HUES48 (cell line): ENCODE results near the gene GRID1.

Experiments
- H3K27ac ChIP-seq: one replicate; pipeline ENCODE4 v1.7.0; 2013; ENCODE audit warnings: low read depth, low read length, inconsistent platforms
- H3K27me3 ChIP-seq: 2 replicates; pipeline ENCODE4 v1.6.1; 2013; ENCODE audit warnings: mild to moderate bottlenecking, low read length; ENCODE audit not compliant: control insufficient read depth, insufficient read depth
- H3K36me3 ChIP-seq: 2 replicates; pipeline ENCODE4 v1.6.1; 2013; ENCODE audit warnings: low read length; ENCODE audit not compliant: control insufficient read depth, insufficient read depth
- H3K4me1 ChIP-seq: 2 replicates; pipeline ENCODE4 v1.6.1; 2013; ENCODE audit warnings: mild to moderate bottlenecking, low read length; ENCODE audit not compliant: control insufficient read depth, insufficient read depth
- H3K4me3 ChIP-seq: 2 replicates; pipeline ENCODE4 v1.5.1; 2013; ENCODE audit warnings: mild to moderate bottlenecking, low read depth, low read length
- H3K9ac ChIP-seq: 2 replicates; pipeline ENCODE4 v1.6.1; 2013; ENCODE audit warnings: mild to moderate bottlenecking, low read depth, low read length, moderate library complexity
- H3K9me3 ChIP-seq: 2 replicates; pipeline ENCODE4 v1.6.1; 2013; ENCODE audit warnings: low read length; ENCODE audit not compliant: control insufficient read depth, insufficient read depth

GRID1 gene

GRCh38 chr10:86317949-86318725, 48.5 kb downstream of the GRID1 start:
- H3K27me3 ChIP-seq: no peaks in the 10 kb centered on the region
- H3K4me3 ChIP-seq: no peak overlapping the region
- H3K27ac ChIP-seq: no peak overlapping the region
- H3K9me3 ChIP-seq: no peaks in the 10 kb centered on the region
- H3K4me1 ChIP-seq: no peaks in the 10 kb centered on the region
- no peaks in the 10 kb centered on the region for H3K36me3 ChIP-seq
- no peak overlapping the region for H3K9ac ChIP-seq

DNA sequence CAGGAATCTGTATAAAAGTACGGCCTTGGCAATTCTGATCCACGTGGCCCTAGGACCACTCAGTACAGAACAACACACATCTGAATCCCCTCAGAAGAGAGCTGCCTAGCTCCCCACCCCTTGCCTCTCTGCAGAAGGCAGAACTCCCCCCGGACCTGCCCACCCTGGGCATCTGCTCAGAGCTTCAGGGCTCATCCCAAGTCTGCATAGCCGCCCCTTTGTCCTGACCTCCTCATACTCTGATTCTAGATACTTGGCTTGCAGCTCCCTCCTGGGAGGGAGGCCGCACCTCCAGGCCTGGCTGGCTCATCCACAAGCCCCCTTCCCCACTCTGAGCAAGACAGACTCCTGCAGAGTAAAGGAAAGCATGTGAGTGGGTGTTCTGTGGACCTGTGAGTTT, 49.6 kb downstream of the GRID1 start:
- no peaks in the 10 kb centered on the region for H3K27me3 ChIP-seq
- H3K4me1 ChIP-seq: no peaks in the 10 kb centered on the region
- no peaks in the 10 kb centered on the region for H3K9me3 ChIP-seq
- no peak overlapping the region for H3K4me3 ChIP-seq
- no peak overlapping the region for H3K9ac ChIP-seq
- no peaks in the 10 kb centered on the region for H3K36me3 ChIP-seq
- H3K27ac ChIP-seq: no peak overlapping the region

GRCh38 chr10:86316274-86316835, 50.2 kb downstream of the GRID1 start:
- no peaks in the 10 kb centered on the region for H3K9me3 ChIP-seq
- no peaks in the 10 kb centered on the region for H3K27me3 ChIP-seq
- no peak overlapping the region for H3K27ac ChIP-seq
- no peaks in the 10 kb centered on the region for H3K36me3 ChIP-seq
- no peak overlapping the region for H3K9ac ChIP-seq
- H3K4me3 ChIP-seq: no peak overlapping the region
- H3K4me1 ChIP-seq: no peaks in the 10 kb centered on the region

GRCh38 chr10:86315549-86315942, 51.0 kb downstream of the GRID1 start:
- Histone ChIP-seq H3K27ac (no peak overlapping the region), H3K36me3 (no peaks in the 10 kb centered on the region), H3K4me3 (no peak overlapping the region)

DNA sequence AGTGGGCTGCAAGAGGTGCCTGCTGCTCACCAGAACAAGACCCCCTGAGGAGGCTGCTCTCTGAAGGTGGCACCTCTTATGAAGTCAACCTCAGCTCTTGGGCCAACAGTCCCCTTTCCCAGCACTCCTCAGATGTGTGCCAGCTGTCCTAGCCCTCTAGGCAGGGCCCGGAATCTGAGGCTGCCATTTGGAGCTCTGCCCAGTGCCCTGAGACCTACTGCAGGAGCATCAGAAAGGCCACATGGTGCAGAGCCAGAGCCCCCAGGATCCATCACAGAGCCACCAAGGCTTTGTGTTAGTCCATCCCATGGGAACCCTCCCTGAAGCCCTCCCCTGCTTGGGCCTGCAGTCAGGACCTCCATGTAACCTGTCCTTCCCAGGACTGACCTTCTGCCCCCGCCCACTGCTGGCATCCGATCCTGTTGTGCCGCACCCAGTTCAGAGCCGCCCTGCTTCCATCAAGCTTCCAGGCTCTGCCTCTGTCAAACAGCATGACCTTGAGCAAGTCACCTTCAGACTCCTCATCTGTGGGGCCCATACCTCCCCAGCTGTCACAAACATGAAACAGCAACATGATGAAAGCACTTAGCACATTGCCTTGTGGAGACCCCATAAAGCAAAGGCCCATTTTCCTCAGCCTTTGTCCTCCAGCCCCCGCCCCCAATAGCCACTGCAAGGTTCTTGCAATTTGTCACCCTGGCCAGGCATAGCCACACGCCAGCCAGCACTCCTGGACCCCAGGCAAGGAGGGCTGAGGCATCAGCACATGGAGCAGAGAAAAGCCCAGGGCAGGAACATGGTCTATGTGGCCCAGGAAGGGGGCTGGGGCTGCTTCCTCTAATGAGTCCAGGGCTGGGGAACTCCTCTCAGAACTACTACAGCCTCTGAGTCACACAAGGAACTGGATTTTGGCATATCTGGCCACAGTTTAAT, 51.7 kb downstream of the GRID1 start:
- Histone ChIP-seq H3K4me1 (no peaks in the 10 kb centered on the region), H3K4me3 (no peak overlapping the region), H3K27ac (no peak overlapping the region), H3K36me3 (no peaks in the 10 kb centered on the region), H3K27me3 (no peaks in the 10 kb centered on the region), H3K9ac (no peak overlapping the region), H3K9me3 (no peaks in the 10 kb centered on the region)

More at GRCh38 chr10:86315549-86315942, 51.0 kb downstream of the GRID1 start:
- no peaks in the 10 kb centered on the region for H3K4me1 ChIP-seq
- H3K9me3 ChIP-seq: no peaks in the 10 kb centered on the region
- no peak overlapping the region for H3K9ac ChIP-seq
- no peaks in the 10 kb centered on the region for H3K27me3 ChIP-seq

GRCh38 chr10:86313621-86314041, 53.0 kb downstream of the GRID1 start:
- H3K9ac ChIP-seq: no peak overlapping the region
- H3K4me1 ChIP-seq: no peaks in the 10 kb centered on the region
- H3K36me3 ChIP-seq: no peaks in the 10 kb centered on the region
- no peak overlapping the region for H3K4me3 ChIP-seq
- H3K27me3 ChIP-seq: no peaks in the 10 kb centered on the region
- H3K9me3 ChIP-seq: no peaks in the 10 kb centered on the region
- H3K27ac ChIP-seq: no peak overlapping the region

DNA sequence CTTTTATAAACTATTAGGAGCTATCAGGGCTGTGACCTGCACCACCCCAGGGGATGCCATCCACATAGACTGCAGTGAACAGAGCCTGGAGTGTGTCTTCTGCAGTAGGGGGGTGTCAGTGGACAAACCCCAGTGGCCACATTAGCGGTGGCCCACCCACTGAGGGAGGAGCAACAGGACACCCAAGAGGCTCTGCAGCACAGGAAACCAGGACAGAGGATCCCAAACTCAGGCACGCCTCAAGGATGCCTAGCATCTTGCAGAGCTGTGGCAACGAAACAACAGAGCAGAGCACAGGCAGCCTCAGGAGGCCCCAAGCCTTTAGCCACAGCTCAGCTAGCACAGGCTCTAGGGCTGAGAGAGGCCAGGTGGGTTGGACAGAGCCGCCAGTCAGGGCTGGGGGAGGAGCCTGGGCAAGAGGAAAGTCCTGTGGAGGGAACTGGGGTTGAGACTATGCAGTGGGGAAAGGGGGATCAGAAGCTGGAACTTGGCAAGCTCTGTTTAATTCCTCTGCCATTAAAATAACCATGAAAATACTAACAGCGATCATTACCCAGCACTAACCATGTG, 53.8 kb downstream of the GRID1 start:
- no peaks in the 10 kb centered on the region for H3K9me3 ChIP-seq
- no peak overlapping the region for H3K9ac ChIP-seq
- no peaks in the 10 kb centered on the region for H3K4me1 ChIP-seq
- H3K36me3 ChIP-seq: no peaks in the 10 kb centered on the region
- no peak overlapping the region for H3K4me3 ChIP-seq
- no peak overlapping the region for H3K27ac ChIP-seq
- H3K27me3 ChIP-seq: no peaks in the 10 kb centered on the region

DNA sequence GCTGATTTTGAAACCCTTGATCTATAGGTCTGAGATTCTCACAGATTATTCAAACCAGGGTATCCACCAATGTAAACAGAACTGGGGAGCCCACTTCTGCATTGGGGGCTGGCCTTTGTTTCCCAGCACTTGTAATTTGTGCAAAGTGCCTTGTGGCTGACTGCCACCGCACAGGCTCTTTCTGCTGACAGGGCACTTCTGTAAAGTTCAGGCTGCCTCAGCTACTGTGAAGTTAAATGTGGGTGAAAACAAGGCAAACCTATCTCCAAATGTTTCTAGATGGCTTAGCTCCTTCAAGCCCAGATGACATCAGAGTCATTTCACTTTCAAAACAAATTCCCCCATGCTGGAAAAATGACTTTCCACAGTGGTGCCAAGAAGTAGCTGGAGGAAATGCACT, 54.7 kb downstream of the GRID1 start:
- Histone ChIP-seq H3K36me3 (no peaks in the 10 kb centered on the region), H3K4me3 (no peak overlapping the region), H3K9ac (no peak overlapping the region), H3K27me3 (no peaks in the 10 kb centered on the region), H3K4me1 (no peaks in the 10 kb centered on the region), H3K27ac (no peak overlapping the region), H3K9me3 (no peaks in the 10 kb centered on the region)

DNA sequence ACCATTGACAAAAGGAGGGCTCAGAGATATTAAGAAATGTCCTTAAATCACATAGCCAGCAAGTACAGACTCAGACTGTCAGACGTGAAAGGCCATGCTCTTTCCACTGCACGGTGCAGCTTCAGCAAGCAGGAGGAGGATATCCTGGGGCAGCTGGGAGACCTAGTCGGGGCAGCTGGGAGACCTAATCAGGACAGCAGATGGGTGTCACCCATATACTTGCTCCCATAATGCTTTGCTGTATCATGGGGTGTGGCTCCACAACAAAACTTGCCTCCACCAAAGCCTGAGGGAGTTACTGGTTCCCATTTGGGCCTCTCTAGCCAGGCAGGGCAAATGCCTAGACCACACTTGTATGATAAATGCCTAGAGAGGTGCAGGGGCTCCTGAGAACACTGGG, 55.4 kb downstream of the GRID1 start:
- no peaks in the 10 kb centered on the region for H3K9me3 ChIP-seq
- H3K4me3 ChIP-seq: no peak overlapping the region
- no peaks in the 10 kb centered on the region for H3K27me3 ChIP-seq
- H3K4me1 ChIP-seq: no peaks in the 10 kb centered on the region
- H3K27ac ChIP-seq: no peak overlapping the region
- no peak overlapping the region for H3K9ac ChIP-seq
- no peaks in the 10 kb centered on the region for H3K36me3 ChIP-seq

- Histone ChIP-seq H3K9ac (no peak overlapping the region), H3K27me3 (no peaks in the 10 kb centered on the region), H3K4me1 (no peaks in the 10 kb centered on the region), H3K27ac (no peak overlapping the region), H3K9me3 (no peaks in the 10 kb centered on the region), H3K36me3 (no peaks in the 10 kb centered on the region), H3K4me3 (no peak overlapping the region)
Measured at GRCh38 chr10:86310702-86311101, 55.9 kb downstream of the GRID1 start.
